IMR-90 (cell line): ENCODE data around the gene ATP6V1D. TPM values are rescaled to one million over a fixed set of nuclear protein-coding genes. Genes with fewer than 3 reads are reported as not detected.

Source experiments
- ATAC-seq: fragments of 200-7000 bp; cut with Tn5 transposase; 2 replicates; pipeline ENCODE4 v1.9.1; 2020; ENCODE audit warnings: low read depth, mild to moderate bottlenecking, moderate library complexity
- BruUV-seq: library from RNA; stranded (reverse); fragments of 400-500 nt; replicated peaks from 2 replicates; lab custom pipeline; 2021; lab: Mats Ljungman, UMichigan
- CTCF ChIA-PET: fragments of 300-600 bp; formaldehyde crosslinking; extraction: SDS; loops from one replicate; lab custom pipeline; 2021; ENCODE audit warnings: antibody characterized with exemption; lab: Yijun Ruan, JAX
- POLR2A ChIA-PET: fragments of 300-600 bp; sonication (Branson Sonifier 250); formaldehyde crosslinking; loops from one replicate; lab custom pipeline; 2022; ENCODE audit warnings: antibody characterized with exemption; ENCODE audit not compliant: unreplicated experiment; lab: Charles Lee
- DNase-seq: peaks from one replicate; pipeline ENCODE4 v3.0.0; 2013
- H2AFZ ChIP-seq: replicated peaks from 2 replicates; pipeline ENCODE3; 2013; ENCODE audit warnings: low read length, mild to moderate bottlenecking; ENCODE audit not compliant: poor library complexity
- H2AK5ac ChIP-seq: 2 replicates; pipeline ENCODE4 v1.6.1; 2013; ENCODE audit warnings: low read depth, low read length, inconsistent platforms
- H2AK9ac ChIP-seq: replicated peaks from 2 replicates; pipeline ENCODE3; 2013; ENCODE audit warnings: mild to moderate bottlenecking, low read depth, low read length, moderate library complexity; ENCODE audit not compliant: poor library complexity
- H2BK120ac ChIP-seq: 2 replicates; pipeline ENCODE4 v1.6.1; 2013; ENCODE audit warnings: low read depth, low read length, inconsistent platforms
- H2BK15ac ChIP-seq: 3 replicates; pipeline ENCODE4 v1.6.1; 2013; ENCODE audit warnings: low read depth, low read length, inconsistent platforms
- H2BK20ac ChIP-seq: 2 replicates; pipeline ENCODE4 v1.6.1; 2013; ENCODE audit warnings: low read depth, mild to moderate bottlenecking, inconsistent platforms, low read length, moderate library complexity
- H2BK5ac ChIP-seq: 2 replicates; pipeline ENCODE4 v1.6.1; 2013; ENCODE audit warnings: mild to moderate bottlenecking, low read depth, low read length, inconsistent platforms; ENCODE audit not compliant: poor library complexity, severe bottlenecking
- H3K14ac ChIP-seq: replicated peaks from 2 replicates; pipeline ENCODE4 v1.6.1; 2013; ENCODE audit warnings: low read depth, low read length, inconsistent platforms
- H3K18ac ChIP-seq: 2 replicates; pipeline ENCODE4 v1.6.1; 2013; ENCODE audit warnings: low read depth, low read length, control low read depth
- H3K23ac ChIP-seq: 2 replicates; pipeline ENCODE4 v1.6.1; 2013; ENCODE audit warnings: low read depth, low read length, inconsistent platforms
- H3K27ac ChIP-seq: 2 replicates; pipeline ENCODE4 v1.5.1; 2013; ENCODE audit warnings: mild to moderate bottlenecking, control low read depth, low read length; ENCODE audit not compliant: insufficient read depth
- H3K27me3 ChIP-seq: 2 replicates; pipeline ENCODE4 v1.6.1; 2013; ENCODE audit warnings: low read length; ENCODE audit not compliant: control insufficient read depth, insufficient read depth
- H3K36me3 ChIP-seq: 2 replicates; pipeline ENCODE4 v1.6.1; 2013; ENCODE audit warnings: low read length, mixed read lengths; ENCODE audit not compliant: control insufficient read depth, insufficient read depth
- H3K4ac ChIP-seq: 2 replicates; pipeline ENCODE4 v1.6.1; 2013; ENCODE audit warnings: low read depth, low read length, inconsistent platforms
- H3K4me1 ChIP-seq: 2 replicates; pipeline ENCODE4 v1.6.1; 2013; ENCODE audit warnings: low read length, mixed read lengths; ENCODE audit not compliant: control insufficient read depth, insufficient read depth
- H3K4me2 ChIP-seq: 2 replicates; pipeline ENCODE4 v1.6.1; 2013; ENCODE audit warnings: low read depth, mild to moderate bottlenecking, control low read depth, low read length, moderate library complexity
- H3K4me3 ChIP-seq: 2 replicates; pipeline ENCODE4 v1.5.1; 2013; ENCODE audit warnings: low read depth, mild to moderate bottlenecking, control low read depth, low read length, moderate library complexity; ENCODE audit not compliant: insufficient read depth
- H3K56ac ChIP-seq: 2 replicates; pipeline ENCODE4 v1.6.1; 2013; ENCODE audit warnings: low read length, inconsistent platforms; ENCODE audit not compliant: insufficient read depth; ENCODE audit errors: extremely low read depth
- H3K79me1 ChIP-seq, 2 experiments: 2 replicates each; pipeline ENCODE4 v1.6.1; 2013; ENCODE audit warnings: low read length in 2 of 2, inconsistent platforms in 1 of 2, low read depth in 1 of 2
- H3K9ac ChIP-seq: 2 replicates; pipeline ENCODE4 v1.6.1; 2013; ENCODE audit warnings: low read depth, low read length, control low read depth
- H3K9me1 ChIP-seq: 2 replicates; pipeline ENCODE4 v1.6.1; 2013; ENCODE audit warnings: low read length, inconsistent platforms; ENCODE audit not compliant: insufficient read depth
- H3K9me3 ChIP-seq: 2 replicates; pipeline ENCODE4 v1.6.1; 2013; ENCODE audit warnings: low read length; ENCODE audit not compliant: control insufficient read depth, insufficient read depth
- H4K20me1 ChIP-seq: 2 replicates; pipeline ENCODE4 v1.6.1; 2013; ENCODE audit warnings: low read length, inconsistent platforms; ENCODE audit not compliant: insufficient read depth
- H4K5ac ChIP-seq: 2 replicates; pipeline ENCODE4 v1.6.1; 2013; ENCODE audit warnings: mild to moderate bottlenecking, low read depth, low read length, control low read depth
- H4K8ac ChIP-seq, 2 experiments: 2 replicates each; pipeline ENCODE4 v1.6.1; 2013; ENCODE audit warnings: low read depth in 2 of 2, low read length in 2 of 2, control low read depth in 1 of 2, inconsistent platforms in 1 of 2
- H4K91ac ChIP-seq: 2 replicates; pipeline ENCODE4 v1.6.1; 2013; ENCODE audit warnings: low read depth, low read length, inconsistent platforms; ENCODE audit not compliant: insufficient read depth
- CEBPB ChIP-seq: IDR thresholded peaks from 2 replicates; pipeline ENCODE4 v1.6.1; 2012; ENCODE audit warnings: low read depth, low read length, improper control_type of control experiment
- FOS ChIP-seq: fragments of 150-350 bp; IDR thresholded peaks from 2 replicates; pipeline ENCODE4 v1.6.1; 2016; ENCODE audit warnings: low read depth, low read length
- MAFK ChIP-seq: IDR thresholded peaks from 2 replicates; pipeline ENCODE4 v1.6.1; 2012; ENCODE audit warnings: low read depth, low read length, improper control_type of control experiment
- RAD21 ChIP-seq: IDR thresholded peaks from 2 replicates; pipeline ENCODE4 v1.6.1; 2012; ENCODE audit warnings: low read length, improper control_type of control experiment
- RCOR1 ChIP-seq: IDR thresholded peaks from 2 replicates; pipeline ENCODE4 v1.6.1; 2012; ENCODE audit warnings: mild to moderate bottlenecking, low read length, improper control_type of control experiment; ENCODE audit not compliant: insufficient replicate concordance
- USF2 ChIP-seq: fragments of 150-350 bp; IDR thresholded peaks from 2 replicates; pipeline ENCODE4 v1.6.1; 2017; ENCODE audit warnings: mild to moderate bottlenecking, antibody characterized with exemption, low read length, low read depth
- dilution Hi-C: fragments of 300-500 bp; cut with HindIII; formaldehyde crosslinking; loops from one replicate; pipeline ENCODE4 v1.14.3; 2018; ENCODE audit warnings: low sequenced_read_pairs; ENCODE audit not compliant: unreplicated experiment
- in situ Hi-C: fragments of 300-500 bp; cut with MboI; formaldehyde crosslinking; loops from 3 replicates; pipeline ENCODE4 v1.14.3; 2019; ENCODE audit warnings: low sequenced_read_pairs, inconsistent platforms, mixed read lengths
- intact Hi-C: fragments of 100-400 bp; cut with micrococcal nuclease; formaldehyde crosslinking; loops from 2 replicates; pipeline ENCODE4 v1.10.0; 2022
- polyA plus RNA-seq, 3 experiments: library from polyadenylated mRNA; depleted of rRNA; stranded (reverse); fragments of >200 nt; gene quantifications; 2 replicates each; pipeline ENCODE4 v1.2.3, GENCODE V29; 2012; ENCODE audit warnings: low replicate concordance in 1 of 3
- total RNA-seq: library from RNA; depleted of rRNA; stranded (reverse); fragments of >200 nt; gene quantifications from 2 replicates; pipeline ENCODE4 v1.2.3, GENCODE V29; 2012
- TF ChIP-seq, protein P1 (sequence below): fragments of 150-350 bp; IDR thresholded peaks from 2 replicates; pipeline ENCODE4 v1.6.1; 2016; ENCODE audit warnings: low read depth, mild to moderate bottlenecking, low read length, moderate library complexity, borderline replicate concordance

ATP6V1D gene
- total and polyA plus RNA-seq, 2 of the 4 experiments (the other 2 are of a cell fraction) = 54.5 to 113 TPM

DNA sequence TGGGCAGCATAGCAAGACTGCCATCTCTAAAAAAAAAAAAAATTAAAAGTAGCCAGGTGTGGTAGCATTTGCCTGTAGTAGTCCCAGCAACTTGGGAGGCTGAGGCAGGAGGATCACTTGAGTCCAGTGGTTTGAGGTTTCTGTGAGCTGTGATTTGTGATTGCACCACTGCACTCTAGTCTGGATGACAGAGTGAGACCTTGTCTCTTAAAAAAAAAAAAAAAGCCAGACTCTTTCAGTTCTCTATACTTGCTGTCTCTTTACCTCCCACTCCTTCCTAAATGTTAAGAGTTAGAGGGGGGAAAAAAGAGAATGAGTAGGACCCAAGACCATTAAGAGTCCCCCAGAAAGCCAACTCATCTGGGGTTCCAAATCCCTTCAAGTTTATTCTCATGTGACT is 18.3 kb upstream of the ATP6V1D start:
- no peak overlapping the region for H3K56ac ChIP-seq
- TF ChIP-seq, protein P1, sequence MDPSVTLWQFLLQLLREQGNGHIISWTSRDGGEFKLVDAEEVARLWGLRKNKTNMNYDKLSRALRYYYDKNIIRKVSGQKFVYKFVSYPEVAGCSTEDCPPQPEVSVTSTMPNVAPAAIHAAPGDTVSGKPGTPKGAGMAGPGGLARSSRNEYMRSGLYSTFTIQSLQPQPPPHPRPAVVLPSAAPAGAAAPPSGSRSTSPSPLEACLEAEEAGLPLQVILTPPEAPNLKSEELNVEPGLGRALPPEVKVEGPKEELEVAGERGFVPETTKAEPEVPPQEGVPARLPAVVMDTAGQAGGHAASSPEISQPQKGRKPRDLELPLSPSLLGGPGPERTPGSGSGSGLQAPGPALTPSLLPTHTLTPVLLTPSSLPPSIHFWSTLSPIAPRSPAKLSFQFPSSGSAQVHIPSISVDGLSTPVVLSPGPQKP = no peak
- TF ChIP-seq USF2 (no peak), FOS (no peak), RAD21 (no peak), CEBPB (no peak), MAFK (no peak), RCOR1 (no peak)
- dilution Hi-C loops (no loop called here), intact Hi-C loops (no loop called here), in situ Hi-C loops (no loop called here)
- H3K14ac ChIP-seq = no peak overlapping the region
- H4K20me1 ChIP-seq = peaks cover 9% of the 10 kb centered on the region
- H3K18ac ChIP-seq = no peak overlapping the region
- H3K4me3 ChIP-seq = no peak overlapping the region
- H2BK20ac ChIP-seq = no peak overlapping the region
- ChIA-PET POLR2A (no interaction called here), CTCF (interaction anchor here (1.4 kb wide), 1 partner anchor 9 kb away, joined by 5 read pairs; no protein-coding TSS in a partner anchor)
- ATAC-seq = no peak
- peaks cover 2% of the 10 kb centered on the region; the same call in 1 of the 2 replicates for H3K4me1 ChIP-seq
- no peak overlapping the region for H3K23ac ChIP-seq
- no peaks in the 10 kb centered on the region for H3K27me3 ChIP-seq
- no peak overlapping the region for H3K9ac ChIP-seq
- BruUV-seq = no TSS peak
- H3K4ac ChIP-seq = no peak overlapping the region
- no peak overlapping the region for H2AFZ ChIP-seq
- H4K8ac ChIP-seq = no peak overlapping the region
- no peak overlapping the region for H2BK15ac ChIP-seq
- no peak overlapping the region for H2AK9ac ChIP-seq
- no peak overlapping the region for H3K27ac ChIP-seq
- no peak for DNase-seq
- peaks cover 12 to 20% of the 10 kb centered on the region in 2 experiments for H3K79me1 ChIP-seq
- no peak overlapping the region for H2AK5ac ChIP-seq
- no peak overlapping the region for H4K5ac ChIP-seq
- no peaks in the 10 kb centered on the region for H3K9me3 ChIP-seq
- H4K91ac ChIP-seq = no peak overlapping the region
- H2BK120ac ChIP-seq = no peak overlapping the region
- peaks cover 37% of the 10 kb centered on the region for H3K36me3 ChIP-seq
- H3K9me1 ChIP-seq = no peaks in the 10 kb centered on the region; the same call in 1 of the 2 replicates
- no peak overlapping the region for H2BK5ac ChIP-seq
- H3K4me2 ChIP-seq = no peak overlapping the region
